Measurements from ENCODE around the gene CCN6. TPM values are rescaled to one million over a fixed set of nuclear protein-coding genes. Genes with fewer than 3 reads are reported as not detected.

CCN6 gene
- total RNA-seq, 1 experiment from 2014 or later = not detected

GRCh38 chr6:112033791-112034615 is 19.9 kb upstream of the CCN6 start:
- Histone ChIP-seq H3K9me3 (ENCODE audit: control insufficient read depth, low read depth, low read length) (no peaks in the 10 kb centered on the region), H2BK15ac (ENCODE audit: low read depth, low read length) (no peak overlapping the region), H3K27me3 (ENCODE audit: insufficient read depth, low read length) (no peaks in the 10 kb centered on the region), H3K4me1 (ENCODE audit: insufficient read depth, low read length) (no peaks in the 10 kb centered on the region; the same call in 1 of the 2 replicates), H2BK120ac (ENCODE audit: low read depth, low read length, poor library complexity, severe bottlenecking) (no peak overlapping the region), H2AFZ (ENCODE audit: low read length) (no peak overlapping the region), H3K18ac (ENCODE audit: insufficient read length, low read depth, low read length) (no peak overlapping the region), H2BK12ac (ENCODE audit: insufficient read length, low read depth, low read length) (no peak overlapping the region), H2BK20ac (ENCODE audit: low read depth, low read length, poor library complexity, severe bottlenecking) (no peak overlapping the region), H3K56ac (ENCODE audit: insufficient read length, low read depth, low read length) (no peak overlapping the region), H3K79me2 (ENCODE audit: insufficient read depth, low read length) (no peaks in the 10 kb centered on the region), H4K20me1 (ENCODE audit: control insufficient read depth, insufficient read depth, insufficient read length) (no peaks in the 10 kb centered on the region), H3T11ph (ENCODE audit: low read length) (no peak overlapping the region), H2BK5ac (ENCODE audit: insufficient read length, low read length) (no peak overlapping the region), H4K91ac (ENCODE audit: insufficient read length, low read depth, low read length) (no peak overlapping the region), H2AK5ac (ENCODE audit: insufficient read length, low read length) (no peak overlapping the region), H3K23ac (ENCODE audit: insufficient read length, low read depth, low read length) (no peak overlapping the region), H3K4me2 (ENCODE audit: insufficient read depth, insufficient read length, low read length) (no peak overlapping the region), H4K8ac (replicated peaks; ENCODE audit: insufficient read length, low read depth, low read length) (no peak overlapping the region), H4K5ac (ENCODE audit: insufficient read length, low read depth, low read length) (no peak overlapping the region), H3K14ac (ENCODE audit: insufficient read depth, low read length) (no peak overlapping the region), H3K23me2 (ENCODE audit: insufficient read length, low read depth, low read length, poor library complexity, severe bottlenecking) (no peaks in the 10 kb centered on the region), H3K27ac (ENCODE audit: insufficient read length, low read depth, low read length) (no peak overlapping the region), H3K4ac (ENCODE audit: low read depth, low read length) (no peak overlapping the region), H3K9ac (ENCODE audit: extremely low read depth, insufficient read length, low read length) (no peak overlapping the region), H3K79me1 (ENCODE audit: insufficient read depth, low read depth, low read length, poor library complexity, severe bottlenecking) (no peaks in the 10 kb centered on the region)
- TF ChIP-seq CTCF (conservative IDR thresholded peaks at IDR 0.05) = no peak
- peaks cover 6% of the 10 kb centered on the region for H3K27me3 Mint-ChIP-seq (ENCODE audit: low read depth)
- no peaks in the 10 kb centered on the region for H3K36me3 Mint-ChIP-seq (ENCODE audit: insufficient read depth in 1 of 3, low read depth in 3 of 3)
- WGBS (ENCODE audit: extremely low coverage, insufficient read length, low lambda C conversion rate) = no CpG with 5 or more reads among the region's 6 CpGs
- no peak for DNase-seq
- no peaks in the 10 kb centered on the region for H3K9me3 Mint-ChIP-seq
- peaks cover 9% of the 10 kb centered on the region in 2 experiments; a peak in 3 of 4 replicates for H3K4me1 Mint-ChIP-seq
- no peak overlapping the region for H3K27ac Mint-ChIP-seq
- H3K4me3 Mint-ChIP-seq = no peak overlapping the region
